Kidney (tissue), 14 donors: ENCODE results near the gene TSFM. TPM values are rescaled to one million over a fixed set of nuclear protein-coding genes. Genes with fewer than 3 reads are reported as not detected.

Experiments
- DNase-seq, 5 donors: peaks; one replicate each; pipeline ENCODE4 v3.0.0-alpha.2; 2013 to 2020
- FAIRE-seq: peaks from 2 replicates; lab custom pipeline; 2012; peaks lifted over from hg19 to GRCh38; lab: Jason Lieb, UNC
- H3K27ac ChIP-seq, 2 donors: one replicate each; pipeline ENCODE4 v1.7.0; 2013; ENCODE audit warnings: low read depth in 2 of 2, low read length in 2 of 2, inconsistent platforms in 1 of 2
- H3K27me3 ChIP-seq: one replicate; pipeline ENCODE4 v1.7.1; 2013; ENCODE audit warnings: low read length, inconsistent platforms; ENCODE audit not compliant: control insufficient read depth, insufficient read depth
- H3K36me3 ChIP-seq, 3 donors: one replicate each; pipeline versions ENCODE4 v1.7.0 to v1.7.1; 2013; ENCODE audit warnings: low read length in 3 of 3, control low read depth in 1 of 3, inconsistent platforms in 1 of 3; ENCODE audit not compliant: insufficient read depth in 3 of 3, control insufficient read depth in 2 of 3
- H3K4me1 ChIP-seq, 3 donors: one replicate each; pipeline versions ENCODE4 v1.7.0 to v1.7.1; 2013; ENCODE audit warnings: low read length in 3 of 3, inconsistent platforms in 1 of 3, low read depth in 1 of 3; ENCODE audit not compliant: control insufficient read depth in 2 of 3, insufficient read depth in 2 of 3
- H3K4me3 ChIP-seq, 3 donors: one replicate each; pipeline versions ENCODE4 v1.7.0 to v1.8.1; 2013; ENCODE audit warnings: low read length in 3 of 3, control low read depth in 1 of 3, inconsistent platforms in 1 of 3
- H3K9ac ChIP-seq, 3 donors: one replicate each; pipeline versions ENCODE4 v1.7.0 to v1.7.1; 2013; ENCODE audit warnings: low read length in 3 of 3, control low read depth in 1 of 3, inconsistent platforms in 1 of 3
- H3K9me3 ChIP-seq, 3 donors: one replicate each; pipeline versions ENCODE4 v1.7.0 to v1.7.1; 2013; ENCODE audit warnings: low read length in 3 of 3, control low read depth in 1 of 3, inconsistent platforms in 1 of 3; ENCODE audit not compliant: control insufficient read depth in 2 of 3, insufficient read depth in 1 of 3
- intact Hi-C: fragments of 100-400 bp; cut with DNase I; formaldehyde crosslinking; loops from one replicate; pipeline ENCODE4 v1.11.1; 2022
- polyA plus RNA-seq: library from polyadenylated mRNA; stranded (reverse); fragments of 350-450 nt; fragmentation: Illumina TruSeq; extraction: RNeasy Lipid Tissue Mini Kit (QIAGEN cat#74804); gene quantifications from one replicate; pipeline ENCODE4 v1.2.3, GENCODE V29; 2014; ENCODE audit warnings: low read depth, low replicate concordance; ENCODE audit not compliant: insufficient read depth
- total RNA-seq: library from RNA; stranded (reverse); fragmentation: NEBNext Ultra II Directional; extraction: Animal tissue kit (Norgen Biotek cat#: 25700); gene quantifications from one replicate; pipeline ENCODE4 v1.2.1, GENCODE V29; 2021
- TF ChIP-seq, protein P1 (sequence below): IDR thresholded peaks from 3 replicates; pipeline ENCODE4 v1.5.1; 2012; ENCODE audit warnings: mild to moderate bottlenecking, moderate library complexity, borderline replicate concordance; ENCODE audit not compliant: insufficient read depth; ENCODE audit errors: extremely low read depth
- donor health status: control.
- donor health status: control.
- donor health status: control.
- donor health status: control.
- donor health status: control.
- donor health status: DM: yes; HTN: yes; CAD: no.
- donor health status: Normal renal cell carcinoma (clear cell type).

TSFM gene
- total and polyA plus RNA-seq, 2 donors from 2014 or later: 32.8 to 84.6 TPM

- Histone ChIP-seq H3K9ac (peak overlapping the region in 2 of 3 donors; percentile 34 to 52), H3K27me3 (no peaks in the 10 kb centered on the region), H3K27ac (no peak overlapping the region), H3K4me3 (peak overlapping the region; percentile 42 to 73 (median 61)), H3K9me3 (no peaks in the 10 kb centered on the region), H3K36me3 (peaks cover 0 to 4% (median 4%) of the 10 kb centered on the region in 3 donors), H3K4me1 (peaks cover 4 to 12% (median 6%) of the 10 kb centered on the region in 3 donors)
- intact Hi-C loops: no loop called here
- TF ChIP-seq, protein P1, sequence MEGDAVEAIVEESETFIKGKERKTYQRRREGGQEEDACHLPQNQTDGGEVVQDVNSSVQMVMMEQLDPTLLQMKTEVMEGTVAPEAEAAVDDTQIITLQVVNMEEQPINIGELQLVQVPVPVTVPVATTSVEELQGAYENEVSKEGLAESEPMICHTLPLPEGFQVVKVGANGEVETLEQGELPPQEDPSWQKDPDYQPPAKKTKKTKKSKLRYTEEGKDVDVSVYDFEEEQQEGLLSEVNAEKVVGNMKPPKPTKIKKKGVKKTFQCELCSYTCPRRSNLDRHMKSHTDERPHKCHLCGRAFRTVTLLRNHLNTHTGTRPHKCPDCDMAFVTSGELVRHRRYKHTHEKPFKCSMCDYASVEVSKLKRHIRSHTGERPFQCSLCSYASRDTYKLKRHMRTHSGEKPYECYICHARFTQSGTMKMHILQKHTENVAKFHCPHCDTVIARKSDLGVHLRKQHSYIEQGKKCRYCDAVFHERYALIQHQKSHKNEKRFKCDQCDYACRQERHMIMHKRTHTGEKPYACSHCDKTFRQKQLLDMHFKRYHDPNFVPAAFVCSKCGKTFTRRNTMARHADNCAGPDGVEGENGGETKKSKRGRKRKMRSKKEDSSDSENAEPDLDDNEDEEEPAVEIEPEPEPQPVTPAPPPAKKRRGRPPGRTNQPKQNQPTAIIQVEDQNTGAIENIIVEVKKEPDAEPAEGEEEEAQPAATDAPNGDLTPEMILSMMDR: peak; percentile 35
- DNase-seq: peak in 3 of 5 donors; percentile 35 to 80 (median 58)
- FAIRE-seq: no peak
Measured at GRCh38 chr12:57756406-57757341, 25.9 kb upstream of the TSFM start.

DNA sequence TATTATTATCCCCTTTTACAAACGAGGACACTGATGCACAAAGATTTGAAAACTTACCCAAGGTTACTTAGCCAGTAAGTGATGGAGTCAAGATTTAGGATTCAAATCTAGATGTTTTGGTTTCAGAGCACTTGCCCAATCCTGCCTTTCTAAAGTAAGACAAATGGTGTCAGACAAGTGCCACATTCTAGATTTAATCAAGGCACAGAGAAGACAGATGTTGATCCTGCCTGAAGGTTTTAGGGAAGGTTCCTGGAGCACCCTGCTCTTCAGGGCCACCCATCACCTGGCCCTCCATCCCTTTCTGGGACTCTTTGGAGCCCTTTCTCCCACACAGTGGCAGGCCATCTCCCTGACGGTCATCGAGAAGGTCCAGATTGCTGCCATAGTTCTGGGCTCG lies 24.8 kb upstream of the TSFM start:
- H3K4me1 ChIP-seq: peaks cover 2 to 9% (median 4%) of the 10 kb centered on the region in 3 donors
- H3K9me3 ChIP-seq: no peaks in the 10 kb centered on the region
- no peak overlapping the region for H3K27ac ChIP-seq
- TF ChIP-seq, protein P1: no peak
- intact Hi-C loops: no loop called here
- peaks cover 4% of the 10 kb centered on the region in 3 donors for H3K36me3 ChIP-seq
- no peak for DNase-seq
- H3K4me3 ChIP-seq: no peak overlapping the region
- no peak overlapping the region for H3K9ac ChIP-seq
- H3K27me3 ChIP-seq: no peaks in the 10 kb centered on the region
- no peak for FAIRE-seq

- TF ChIP-seq, protein P1: no peak
- FAIRE-seq: no peak
- intact Hi-C loops: no loop called here
Measured at GRCh38 chr12:57758552-57759359, 23.8 kb upstream of the TSFM start.

More at GRCh38 chr12:57758552-57759359, 23.8 kb upstream of the TSFM start:
- DNase-seq: no peak
- no peak overlapping the region for H3K9ac ChIP-seq
- H3K36me3 ChIP-seq: peaks cover 4 to 5% (median 4%) of the 10 kb centered on the region in 3 donors
- H3K9me3 ChIP-seq: no peaks in the 10 kb centered on the region
- no peak overlapping the region for H3K4me3 ChIP-seq
- H3K4me1 ChIP-seq: peaks cover 0 to 9% (median 0%) of the 10 kb centered on the region in 3 donors
- H3K27ac ChIP-seq: no peak overlapping the region
- peaks cover 2% of the 10 kb centered on the region for H3K27me3 ChIP-seq
